GM23338 (cell line): Measurements from ENCODE around the gene SLC12A3. TPM values are rescaled to one million over a fixed set of nuclear protein-coding genes. Genes with fewer than 3 reads are reported as not detected.

Experiments used
- ATAC-seq: fragments of 200-7000 bp; cut with Tn5 transposase; 3 replicates; pipeline ENCODE4 v1.9.1; 2020
- DNase-seq: peaks from one replicate; pipeline ENCODE4 v3.0.0-alpha.2; 2015; ENCODE audit warnings: low spot score
- H2AFZ ChIP-seq: fragments of 200-600 bp; sonication (generic); 2 replicates; pipeline ENCODE4 v1.8.0; 2016; ENCODE audit warnings: antibody characterized with exemption, mild to moderate bottlenecking, moderate library complexity
- H3F3A ChIP-seq: fragments of 200-600 bp; sonication (generic); replicated peaks from 2 replicates; pipeline ENCODE4 v1.8.0; 2017; ENCODE audit warnings: antibody characterized with exemption, mixed run types, low read depth
- H3K27ac ChIP-seq: fragments of 200-600 bp; sonication (generic); 2 replicates; pipeline ENCODE4 v1.6.1; 2016; ENCODE audit warnings: low read depth
- H3K27me3 ChIP-seq: fragments of 200-600 bp; sonication (generic); 2 replicates; pipeline ENCODE4 v1.8.0; 2016; ENCODE audit warnings: mild to moderate bottlenecking, mixed run types, moderate library complexity; ENCODE audit not compliant: insufficient read depth
- H3K36me3 ChIP-seq: fragments of 200-600 bp; sonication (generic); 2 replicates; pipeline ENCODE4 v1.8.0; 2016; ENCODE audit warnings: mild to moderate bottlenecking; ENCODE audit not compliant: insufficient read depth
- H3K4me1 ChIP-seq: fragments of 200-600 bp; sonication (generic); 2 replicates; pipeline ENCODE4 v1.8.0; 2016; ENCODE audit warnings: mild to moderate bottlenecking, moderate library complexity; ENCODE audit not compliant: insufficient read depth
- H3K4me2 ChIP-seq: fragments of 200-600 bp; sonication (generic); 2 replicates; pipeline ENCODE4 v1.7.1; 2017; ENCODE audit warnings: mixed run types
- H3K4me3 ChIP-seq: fragments of 200-600 bp; sonication (generic); 2 replicates; pipeline ENCODE4 v1.6.1; 2016; ENCODE audit warnings: mixed run types
- H3K79me2 ChIP-seq: fragments of 200-600 bp; sonication (generic); replicated peaks from 2 replicates; pipeline ENCODE4 v1.8.0; 2017; ENCODE audit warnings: mild to moderate bottlenecking; ENCODE audit not compliant: insufficient read depth
- H3K9me2 ChIP-seq: fragments of 200-600 bp; sonication (generic); 2 replicates; pipeline ENCODE4 v1.8.0; 2017; ENCODE audit not compliant: insufficient read depth
- H4K20me1 ChIP-seq: fragments of 200-600 bp; sonication (generic); replicated peaks from 2 replicates; pipeline ENCODE4 v1.8.0; 2017; ENCODE audit warnings: mild to moderate bottlenecking; ENCODE audit not compliant: insufficient read depth
- H3K27ac Mint-ChIP-seq: 2 replicates; pipeline ENCODE4 v1.8.0; 2020; ENCODE audit warnings: inconsistent platforms, mild to moderate bottlenecking, moderate library complexity, mixed read lengths
- H3K27me3 Mint-ChIP-seq: 3 replicates; pipeline ENCODE4 v1.8.0; 2022; ENCODE audit warnings: low read depth, mild to moderate bottlenecking, moderate library complexity, mixed read lengths, inconsistent platforms; ENCODE audit not compliant: insufficient read depth, poor library complexity
- H3K36me3 Mint-ChIP-seq: 3 replicates; pipeline ENCODE4 v1.8.0; 2021; ENCODE audit warnings: low read depth, mild to moderate bottlenecking, inconsistent platforms, moderate library complexity, mixed read lengths
- H3K4me1 Mint-ChIP-seq: 3 replicates; pipeline ENCODE4 v1.8.0; 2020; ENCODE audit warnings: mild to moderate bottlenecking, inconsistent platforms, mixed read lengths
- H3K4me3 Mint-ChIP-seq: 3 replicates; pipeline ENCODE4 v1.8.0; 2021; ENCODE audit warnings: moderate library complexity, mild to moderate bottlenecking, inconsistent platforms, mixed read lengths
- H3K9me3 Mint-ChIP-seq: 3 replicates; pipeline ENCODE4 v1.8.0; 2020; ENCODE audit warnings: moderate library complexity, mild to moderate bottlenecking, inconsistent platforms, mixed read lengths
- CREB1 ChIP-seq: fragments of 250-450 bp; sonication (Bioruptor Pico); IDR thresholded peaks from 2 replicates; pipeline ENCODE4 v1.5.0; 2020; ENCODE audit warnings: low read depth, mild to moderate bottlenecking, moderate library complexity
- EZH2 ChIP-seq: fragments of 200-600 bp; sonication (generic); IDR thresholded peaks from one replicate; pipeline ENCODE4 v1.8.0; 2017; ENCODE audit warnings: antibody characterized with exemption, mild to moderate bottlenecking, low read depth; ENCODE audit not compliant: unreplicated experiment
- EZH2phosphoT487 ChIP-seq: fragments of 200-600 bp; sonication (generic); IDR thresholded peaks from one replicate; pipeline ENCODE4 v1.8.1; 2018; ENCODE audit warnings: antibody characterized with exemption; ENCODE audit not compliant: unreplicated experiment
- JUNB ChIP-seq: IDR thresholded peaks from one replicate; pipeline ENCODE4 v1.6.1; 2016; ENCODE audit warnings: antibody characterized with exemption; ENCODE audit not compliant: unreplicated experiment
- POLR2AphosphoS5 ChIP-seq: IDR thresholded peaks from 2 replicates; pipeline ENCODE4 v1.6.1; 2016; ENCODE audit warnings: antibody characterized with exemption, low read depth
- ZNF331 ChIP-seq: fragments of 250-450 bp; sonication (Bioruptor Pico); IDR thresholded peaks from 2 replicates; pipeline ENCODE4 v1.5.0; 2020; ENCODE audit warnings: low read depth, mild to moderate bottlenecking, moderate library complexity
- polyA plus RNA-seq: library from polyadenylated mRNA; unstranded; fragments of >200 nt; fragmentation: Nextera tagmentation; extraction: Ambion mirVana; gene quantifications from 2 replicates; pipeline ENCODE4 v1.2.1, GENCODE V29; 2016
- total RNA-seq: library from RNA; depleted of rRNA; stranded (reverse); fragments of >200 nt; shearing (Covaris generic); gene quantifications from 2 replicates; pipeline ENCODE4 v1.2.3, GENCODE V29; 2014
- TF ChIP-seq, protein P1 (sequence below): fragments of 250-450 bp; sonication (Bioruptor Pico); IDR thresholded peaks from 2 replicates; pipeline ENCODE4 v1.5.0; 2020; ENCODE audit warnings: mild to moderate bottlenecking, moderate library complexity
- TF ChIP-seq, protein P2 (sequence below), 2 experiments: fragments of 200-600 bp in 1 of 2; sonication (generic) in 1 of 2; conservative IDR thresholded peaks; 2 replicates each; pipeline versions ENCODE4 v1.5.1 to v1.6.1; 2016 to 2017; ENCODE audit warnings: antibody characterized with exemption in 2 of 2, low read depth in 2 of 2, mild to moderate bottlenecking in 2 of 2, moderate library complexity in 1 of 2
- TF ChIP-seq, protein P3 (sequence below): IDR thresholded peaks from 2 replicates; pipeline ENCODE4 v1.6.1; 2016; ENCODE audit warnings: antibody characterized with exemption

SLC12A3 gene
- total and polyA plus RNA-seq, 2 experiments from 2014 or later = not detected

DNA sequence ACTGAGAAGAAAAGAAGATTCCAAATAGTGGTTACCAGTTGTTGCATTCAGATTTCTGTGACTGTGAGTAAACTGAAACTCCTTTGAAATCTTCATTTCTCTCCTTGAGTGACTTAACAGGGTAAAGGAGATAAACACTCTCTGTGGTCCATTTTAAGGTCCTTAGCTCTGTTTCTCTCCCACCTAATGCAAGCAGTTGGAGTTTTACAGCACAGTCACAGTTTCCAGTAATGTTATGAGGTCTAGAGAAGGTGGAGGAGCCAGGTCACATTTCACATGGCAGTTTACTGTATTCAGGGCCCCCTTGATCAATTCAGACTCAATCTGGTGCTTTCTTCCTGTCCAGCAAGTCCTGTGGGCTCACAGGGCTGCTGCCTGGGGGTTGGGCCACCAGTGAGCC, 32.2 kb upstream of the SLC12A3 start (continued):
- TF ChIP-seq, protein P1, sequence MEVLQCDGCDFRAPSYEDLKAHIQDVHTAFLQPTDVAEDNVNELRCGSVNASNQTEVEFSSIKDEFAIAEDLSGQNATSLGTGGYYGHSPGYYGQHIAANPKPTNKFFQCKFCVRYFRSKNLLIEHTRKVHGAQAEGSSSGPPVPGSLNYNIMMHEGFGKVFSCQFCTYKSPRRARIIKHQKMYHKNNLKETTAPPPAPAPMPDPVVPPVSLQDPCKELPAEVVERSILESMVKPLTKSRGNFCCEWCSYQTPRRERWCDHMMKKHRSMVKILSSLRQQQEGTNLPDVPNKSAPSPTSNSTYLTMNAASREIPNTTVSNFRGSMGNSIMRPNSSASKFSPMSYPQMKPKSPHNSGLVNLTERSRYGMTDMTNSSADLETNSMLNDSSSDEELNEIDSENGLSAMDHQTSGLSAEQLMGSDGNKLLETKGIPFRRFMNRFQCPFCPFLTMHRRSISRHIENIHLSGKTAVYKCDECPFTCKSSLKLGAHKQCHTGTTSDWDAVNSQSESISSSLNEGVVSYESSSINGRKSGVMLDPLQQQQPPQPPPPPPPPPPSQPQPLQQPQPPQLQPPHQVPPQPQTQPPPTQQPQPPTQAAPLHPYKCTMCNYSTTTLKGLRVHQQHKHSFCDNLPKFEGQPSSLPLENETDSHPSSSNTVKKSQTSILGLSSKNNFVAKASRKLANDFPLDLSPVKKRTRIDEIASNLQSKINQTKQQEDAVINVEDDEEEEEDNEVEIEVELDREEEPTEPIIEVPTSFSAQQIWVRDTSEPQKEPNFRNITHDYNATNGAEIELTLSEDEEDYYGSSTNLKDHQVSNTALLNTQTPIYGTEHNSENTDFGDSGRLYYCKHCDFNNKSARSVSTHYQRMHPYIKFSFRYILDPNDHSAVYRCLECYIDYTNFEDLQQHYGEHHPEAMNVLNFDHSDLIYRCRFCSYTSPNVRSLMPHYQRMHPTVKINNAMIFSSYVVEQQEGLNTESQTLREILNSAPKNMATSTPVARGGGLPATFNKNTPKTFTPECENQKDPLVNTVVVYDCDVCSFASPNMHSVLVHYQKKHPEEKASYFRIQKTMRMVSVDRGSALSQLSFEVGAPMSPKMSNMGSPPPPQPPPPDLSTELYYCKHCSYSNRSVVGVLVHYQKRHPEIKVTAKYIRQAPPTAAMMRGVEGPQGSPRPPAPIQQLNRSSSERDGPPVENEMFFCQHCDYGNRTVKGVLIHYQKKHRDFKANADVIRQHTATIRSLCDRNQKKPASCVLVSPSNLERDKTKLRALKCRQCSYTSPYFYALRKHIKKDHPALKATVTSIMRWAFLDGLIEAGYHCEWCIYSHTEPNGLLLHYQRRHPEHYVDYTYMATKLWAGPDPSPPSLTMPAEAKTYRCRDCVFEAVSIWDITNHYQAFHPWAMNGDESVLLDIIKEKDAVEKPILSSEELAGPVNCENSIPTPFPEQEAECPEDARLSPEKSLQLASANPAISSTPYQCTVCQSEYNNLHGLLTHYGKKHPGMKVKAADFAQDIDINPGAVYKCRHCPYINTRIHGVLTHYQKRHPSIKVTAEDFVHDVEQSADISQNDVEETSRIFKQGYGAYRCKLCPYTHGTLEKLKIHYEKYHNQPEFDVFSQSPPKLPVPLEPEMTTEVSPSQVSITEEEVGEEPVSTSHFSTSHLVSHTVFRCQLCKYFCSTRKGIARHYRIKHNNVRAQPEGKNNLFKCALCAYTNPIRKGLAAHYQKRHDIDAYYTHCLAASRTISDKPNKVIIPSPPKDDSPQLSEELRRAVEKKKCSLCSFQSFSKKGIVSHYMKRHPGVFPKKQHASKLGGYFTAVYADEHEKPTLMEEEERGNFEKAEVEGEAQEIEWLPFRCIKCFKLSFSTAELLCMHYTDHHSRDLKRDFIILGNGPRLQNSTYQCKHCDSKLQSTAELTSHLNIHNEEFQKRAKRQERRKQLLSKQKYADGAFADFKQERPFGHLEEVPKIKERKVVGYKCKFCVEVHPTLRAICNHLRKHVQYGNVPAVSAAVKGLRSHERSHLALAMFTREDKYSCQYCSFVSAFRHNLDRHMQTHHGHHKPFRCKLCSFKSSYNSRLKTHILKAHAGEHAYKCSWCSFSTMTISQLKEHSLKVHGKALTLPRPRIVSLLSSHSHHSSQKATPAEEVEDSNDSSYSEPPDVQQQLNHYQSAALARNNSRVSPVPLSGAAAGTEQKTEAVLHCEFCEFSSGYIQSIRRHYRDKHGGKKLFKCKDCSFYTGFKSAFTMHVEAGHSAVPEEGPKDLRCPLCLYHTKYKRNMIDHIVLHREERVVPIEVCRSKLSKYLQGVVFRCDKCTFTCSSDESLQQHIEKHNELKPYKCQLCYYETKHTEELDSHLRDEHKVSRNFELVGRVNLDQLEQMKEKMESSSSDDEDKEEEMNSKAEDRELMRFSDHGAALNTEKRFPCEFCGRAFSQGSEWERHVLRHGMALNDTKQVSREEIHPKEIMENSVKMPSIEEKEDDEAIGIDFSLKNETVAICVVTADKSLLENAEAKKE = no peak
- no peak for TF ChIP-seq POLR2AphosphoS5
- no peak for TF ChIP-seq EZH2phosphoT487

DNA sequence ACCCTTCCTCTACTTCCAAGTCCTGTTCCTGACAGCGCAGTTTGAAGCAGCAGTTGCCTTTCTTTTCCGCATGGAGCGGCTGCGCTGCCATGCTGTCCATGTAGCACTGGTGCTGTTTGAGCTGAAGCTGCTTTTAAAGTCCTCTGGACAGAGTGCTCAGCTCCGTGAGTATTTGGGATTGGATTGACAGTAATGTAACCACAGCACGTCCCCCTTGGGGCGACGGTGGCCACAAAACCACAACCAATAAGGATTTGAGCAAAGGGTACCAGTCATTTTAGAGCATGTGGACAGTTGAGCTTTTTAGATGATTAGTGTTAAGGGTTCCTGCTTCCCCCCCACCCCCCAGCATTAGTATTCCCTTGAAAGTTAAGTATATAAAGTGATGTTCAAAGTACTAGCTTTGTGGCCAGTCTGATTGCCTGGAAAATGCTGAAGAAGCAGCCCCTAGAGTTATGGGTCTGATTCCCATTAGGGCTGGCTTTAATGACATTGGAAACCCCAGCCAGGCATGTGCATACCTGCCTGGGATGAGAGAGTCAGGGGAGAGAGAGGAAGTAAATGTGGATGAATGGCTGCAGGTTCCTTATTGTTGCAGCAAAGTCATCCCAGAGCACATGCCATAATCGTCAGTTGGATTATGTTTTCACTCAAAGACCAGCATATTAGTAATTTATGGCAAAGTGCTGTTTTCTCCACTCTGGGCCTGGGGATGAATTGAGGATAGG, 31.6 kb upstream of the SLC12A3 start:
- H3K27me3 Mint-ChIP-seq = peaks cover under 1% of the 10 kb centered on the region
- Histone ChIP-seq H3K9me2 (no peaks in the 10 kb centered on the region), H3K4me2 (no peak overlapping the region), H4K20me1 (peaks cover 8% of the 10 kb centered on the region), H3K36me3 (peaks cover 30% of the 10 kb centered on the region), H3K4me3 (no peak overlapping the region), H3F3A (no peaks in the 10 kb centered on the region), H3K27ac (no peak overlapping the region), H3K4me1 (no peaks in the 10 kb centered on the region), H3K79me2 (no peaks in the 10 kb centered on the region), H2AFZ (no peak overlapping the region), H3K27me3 (no peaks in the 10 kb centered on the region)
- no peaks in the 10 kb centered on the region for H3K4me1 Mint-ChIP-seq
- DNase-seq (no peak), ATAC-seq (no peak)
- H3K36me3 Mint-ChIP-seq = peaks cover 65% of the 10 kb centered on the region
- H3K27ac Mint-ChIP-seq = no peak overlapping the region; the same call in 1 of the 2 replicates
- H3K4me3 Mint-ChIP-seq = no peak overlapping the region
- TF ChIP-seq CREB1 (CRISPR knock-in tag) (no peak), JUNB (no peak), POLR2AphosphoS5 (no peak), ZNF331 (CRISPR knock-in tag) (no peak), EZH2 (no peak)
- TF ChIP-seq, protein P2, sequence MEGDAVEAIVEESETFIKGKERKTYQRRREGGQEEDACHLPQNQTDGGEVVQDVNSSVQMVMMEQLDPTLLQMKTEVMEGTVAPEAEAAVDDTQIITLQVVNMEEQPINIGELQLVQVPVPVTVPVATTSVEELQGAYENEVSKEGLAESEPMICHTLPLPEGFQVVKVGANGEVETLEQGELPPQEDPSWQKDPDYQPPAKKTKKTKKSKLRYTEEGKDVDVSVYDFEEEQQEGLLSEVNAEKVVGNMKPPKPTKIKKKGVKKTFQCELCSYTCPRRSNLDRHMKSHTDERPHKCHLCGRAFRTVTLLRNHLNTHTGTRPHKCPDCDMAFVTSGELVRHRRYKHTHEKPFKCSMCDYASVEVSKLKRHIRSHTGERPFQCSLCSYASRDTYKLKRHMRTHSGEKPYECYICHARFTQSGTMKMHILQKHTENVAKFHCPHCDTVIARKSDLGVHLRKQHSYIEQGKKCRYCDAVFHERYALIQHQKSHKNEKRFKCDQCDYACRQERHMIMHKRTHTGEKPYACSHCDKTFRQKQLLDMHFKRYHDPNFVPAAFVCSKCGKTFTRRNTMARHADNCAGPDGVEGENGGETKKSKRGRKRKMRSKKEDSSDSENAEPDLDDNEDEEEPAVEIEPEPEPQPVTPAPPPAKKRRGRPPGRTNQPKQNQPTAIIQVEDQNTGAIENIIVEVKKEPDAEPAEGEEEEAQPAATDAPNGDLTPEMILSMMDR (conservative IDR thresholded peaks at IDR 0.05; ENCODE audit: low read depth in 2 of 2) = no peak
- TF ChIP-seq, protein P3, sequence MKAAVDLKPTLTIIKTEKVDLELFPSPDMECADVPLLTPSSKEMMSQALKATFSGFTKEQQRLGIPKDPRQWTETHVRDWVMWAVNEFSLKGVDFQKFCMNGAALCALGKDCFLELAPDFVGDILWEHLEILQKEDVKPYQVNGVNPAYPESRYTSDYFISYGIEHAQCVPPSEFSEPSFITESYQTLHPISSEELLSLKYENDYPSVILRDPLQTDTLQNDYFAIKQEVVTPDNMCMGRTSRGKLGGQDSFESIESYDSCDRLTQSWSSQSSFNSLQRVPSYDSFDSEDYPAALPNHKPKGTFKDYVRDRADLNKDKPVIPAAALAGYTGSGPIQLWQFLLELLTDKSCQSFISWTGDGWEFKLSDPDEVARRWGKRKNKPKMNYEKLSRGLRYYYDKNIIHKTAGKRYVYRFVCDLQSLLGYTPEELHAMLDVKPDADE = no peak
- H3K9me3 Mint-ChIP-seq = no peaks in the 10 kb centered on the region
